Measurements from ENCODE around the gene PAQR4.

DNA sequence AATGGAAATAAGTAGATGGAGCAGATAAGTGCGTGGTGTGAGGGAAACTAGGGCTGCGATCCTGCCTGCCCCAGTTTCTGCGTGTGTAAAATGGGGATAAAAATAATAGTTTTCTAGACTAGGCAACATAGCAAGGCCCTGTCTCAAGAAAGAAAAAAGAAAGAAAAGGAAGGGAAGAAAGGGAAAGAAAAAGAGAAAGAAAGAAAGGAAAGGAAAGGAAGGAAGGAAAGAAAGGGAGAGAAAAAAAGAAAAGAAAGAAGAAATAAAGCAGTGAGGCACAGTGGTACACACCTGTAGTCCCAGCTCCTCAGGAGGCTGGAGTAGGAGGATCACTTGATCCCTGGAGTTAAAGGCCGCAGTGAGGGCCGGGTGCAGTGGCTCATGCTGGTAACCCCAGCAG lies 13.3 kb downstream of the PAQR4 start:
- TF ChIP-seq GATA3 (IDR thresholded peaks at IDR 0.05; ENCODE audit: low read depth, low read length) (no peak), GATA2 (IDR thresholded peaks at IDR 0.05; ENCODE audit: low read depth, low read length) (no peak)
